Astrocyte (in vitro differentiated cells and primary cell): Measurements from ENCODE around the gene GABBR1.

Source experiments
- EZH2 ChIP-seq: IDR thresholded peaks from 2 replicates; pipeline ENCODE4 v1.6.1; 2012; ENCODE audit warnings: mild to moderate bottlenecking, low read length, inconsistent platforms; ENCODE audit not compliant: insufficient read depth
- TF ChIP-seq, protein P1 (sequence below): IDR thresholded peaks from 2 replicates; pipeline ENCODE4 v1.5.1; 2011; ENCODE audit warnings: low read depth, mild to moderate bottlenecking, inconsistent platforms, low read length, moderate library complexity; ENCODE audit not compliant: insufficient read depth

DNA sequence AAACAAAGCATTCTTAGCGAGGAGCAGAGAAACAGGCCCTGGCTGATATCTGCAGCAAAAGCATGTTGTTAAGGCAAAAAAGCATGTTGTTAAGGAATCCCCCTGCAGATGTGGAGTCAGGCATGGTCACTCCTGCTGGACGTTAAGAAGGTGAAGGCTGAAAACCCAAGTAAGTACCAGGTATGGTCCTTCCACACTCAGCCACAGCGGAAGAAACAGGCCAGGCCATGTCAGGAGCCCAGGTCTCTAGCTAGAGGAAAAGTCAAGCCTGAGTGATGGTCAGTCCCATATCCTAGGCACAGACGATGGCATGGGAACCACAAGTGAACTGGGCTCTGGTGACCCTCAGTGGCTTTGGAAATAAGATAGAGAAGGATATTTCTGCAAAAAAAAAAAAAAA, 112.8 kb downstream of the GABBR1 start:
- TF ChIP-seq, protein P1, sequence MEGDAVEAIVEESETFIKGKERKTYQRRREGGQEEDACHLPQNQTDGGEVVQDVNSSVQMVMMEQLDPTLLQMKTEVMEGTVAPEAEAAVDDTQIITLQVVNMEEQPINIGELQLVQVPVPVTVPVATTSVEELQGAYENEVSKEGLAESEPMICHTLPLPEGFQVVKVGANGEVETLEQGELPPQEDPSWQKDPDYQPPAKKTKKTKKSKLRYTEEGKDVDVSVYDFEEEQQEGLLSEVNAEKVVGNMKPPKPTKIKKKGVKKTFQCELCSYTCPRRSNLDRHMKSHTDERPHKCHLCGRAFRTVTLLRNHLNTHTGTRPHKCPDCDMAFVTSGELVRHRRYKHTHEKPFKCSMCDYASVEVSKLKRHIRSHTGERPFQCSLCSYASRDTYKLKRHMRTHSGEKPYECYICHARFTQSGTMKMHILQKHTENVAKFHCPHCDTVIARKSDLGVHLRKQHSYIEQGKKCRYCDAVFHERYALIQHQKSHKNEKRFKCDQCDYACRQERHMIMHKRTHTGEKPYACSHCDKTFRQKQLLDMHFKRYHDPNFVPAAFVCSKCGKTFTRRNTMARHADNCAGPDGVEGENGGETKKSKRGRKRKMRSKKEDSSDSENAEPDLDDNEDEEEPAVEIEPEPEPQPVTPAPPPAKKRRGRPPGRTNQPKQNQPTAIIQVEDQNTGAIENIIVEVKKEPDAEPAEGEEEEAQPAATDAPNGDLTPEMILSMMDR: no peak
- no peak for TF ChIP-seq EZH2
